ENCODE results near the gene IL32. TPM values are rescaled to one million over a fixed set of nuclear protein-coding genes. Genes with fewer than 3 reads are reported as not detected.

Gene IL32
- total and polyA plus RNA-seq, 9 donors, result 3.8 to 54.9 (median 16.5) TPM

DNA sequence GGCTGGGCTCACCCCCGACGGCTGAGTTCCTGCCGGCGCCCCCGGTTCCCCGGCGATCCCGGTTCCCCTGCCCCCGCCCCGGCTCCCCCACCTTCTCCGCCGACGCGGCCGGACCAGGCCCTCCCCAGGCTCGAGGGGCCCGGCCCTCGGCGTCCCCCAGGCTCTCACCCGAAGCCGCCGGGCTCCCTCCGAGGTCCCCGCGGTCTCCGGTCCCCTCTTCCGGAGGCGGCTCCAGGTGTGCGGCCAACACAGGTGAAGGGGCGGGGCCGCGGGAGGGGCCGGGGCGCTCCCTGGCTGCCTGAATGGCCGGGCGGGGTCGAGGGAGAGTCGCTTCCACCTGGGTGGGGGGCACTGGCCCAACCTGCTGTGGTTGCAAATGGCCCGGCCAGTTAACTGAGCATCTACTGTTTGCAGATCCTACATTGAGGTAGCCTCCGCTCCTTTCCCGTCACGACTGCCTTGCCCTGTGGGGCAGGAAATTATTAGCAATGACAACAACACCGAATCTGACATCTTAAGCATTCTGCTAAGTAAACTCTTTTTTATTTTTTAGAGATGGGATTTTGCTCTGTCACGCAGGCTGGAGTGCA, 28.6 kb upstream of the IL32 start, which contains the start of gene BICDL2:
Gene BICDL2 (minus strand): TSS at position 219 of the 590 bp plus-strand sequence. CDS start 1,448 bp downstream, outside the sequence.
- DNase-seq, result no peak
- TF ChIP-seq EP300 (IDR thresholded peaks at IDR 0.05), result no peak
- no peak for TF ChIP-seq POLR2A (IDR thresholded peaks at IDR 0.05)
- no peak for TF ChIP-seq CTCF (IDR thresholded peaks at IDR 0.05)
- Histone ChIP-seq H3K9me3 (no peaks in the 10 kb centered on the region), H3K27ac (no peak within 1 kb of the TSS), H3K4me3 (peak within 1 kb of the TSS; percentile 23), H3K27me3 (no peaks in the 10 kb centered on the region), H3K36me3 (no peaks in the 10 kb centered on the region), H3K4me1 (ENCODE audit: insufficient read depth) (no peaks in the 10 kb centered on the region)
- 5 to 26% (median 11%) methylated on average over 8 to 44 of the region's 44 CpGs for WGBS, 3 donors
- intact Hi-C loops (cut with DNase I), result loop anchor here in 1 of 4 donors (10.0 kb wide), 1 partner anchor 128 kb away; no protein-coding TSS in a partner anchor

DNA sequence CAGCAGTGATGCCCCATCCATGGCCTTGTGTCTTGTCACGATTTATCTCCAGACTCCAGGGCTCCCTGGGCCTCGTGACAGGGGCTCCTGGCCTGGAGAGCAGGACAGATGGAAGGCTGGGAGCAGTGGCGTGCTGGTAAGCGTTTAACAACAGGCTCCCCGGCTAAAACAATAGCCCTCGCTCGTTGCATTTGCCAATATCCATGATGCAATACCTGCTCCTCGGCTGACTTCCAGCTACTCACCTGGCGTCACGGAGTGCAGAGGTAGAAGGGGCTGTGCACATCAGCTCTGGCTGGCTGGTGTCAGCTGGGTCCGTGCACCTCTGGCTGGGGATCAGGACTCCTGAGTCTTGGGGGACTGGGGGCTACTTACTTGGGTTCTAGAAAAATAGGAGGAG, 27.2 kb upstream of the IL32 start:
- H3K27me3 ChIP-seq, result no peaks in the 10 kb centered on the region
- no peaks in the 10 kb centered on the region for H3K4me1 ChIP-seq (ENCODE audit: insufficient read depth)
- intact Hi-C loops (cut with DNase I), result loop anchor here in 1 of 4 donors (10.0 kb wide), 1 partner anchor 127 kb away; no protein-coding TSS in a partner anchor
- WGBS, 3 donors, result 28 to 39% (median 30%) methylated on average over 11 of the region's 11 CpGs
- no peaks in the 10 kb centered on the region for H3K9me3 ChIP-seq
- no peaks in the 10 kb centered on the region for H3K36me3 ChIP-seq
- TF ChIP-seq POLR2A (IDR thresholded peaks at IDR 0.05) (no peak), EP300 (IDR thresholded peaks at IDR 0.05) (no peak), CTCF (IDR thresholded peaks at IDR 0.05) (no peak)
- no peak for DNase-seq
- H3K4me3 ChIP-seq, result no peak overlapping the region
- H3K27ac ChIP-seq, result no peak overlapping the region

GRCh38 chr16:3038896-3039295, 26.5 kb upstream of the IL32 start:
- Histone ChIP-seq H3K36me3 (no peaks in the 10 kb centered on the region), H3K4me1 (ENCODE audit: insufficient read depth) (no peaks in the 10 kb centered on the region), H3K4me3 (no peak overlapping the region), H3K27ac (no peak overlapping the region), H3K27me3 (no peaks in the 10 kb centered on the region), H3K9me3 (no peaks in the 10 kb centered on the region)
- WGBS, 3 donors, result 74 to 77% (median 76%) methylated on average over 5 of the region's 5 CpGs
- intact Hi-C loops (cut with DNase I), result loop anchor here in 1 of 4 donors (10.0 kb wide), 1 partner anchor 126 kb away; no protein-coding TSS in a partner anchor
- no peak for TF ChIP-seq CTCF (IDR thresholded peaks at IDR 0.05)
- no peak for TF ChIP-seq POLR2A (IDR thresholded peaks at IDR 0.05)
- no peak for TF ChIP-seq EP300 (IDR thresholded peaks at IDR 0.05)
- no peak for DNase-seq

DNA sequence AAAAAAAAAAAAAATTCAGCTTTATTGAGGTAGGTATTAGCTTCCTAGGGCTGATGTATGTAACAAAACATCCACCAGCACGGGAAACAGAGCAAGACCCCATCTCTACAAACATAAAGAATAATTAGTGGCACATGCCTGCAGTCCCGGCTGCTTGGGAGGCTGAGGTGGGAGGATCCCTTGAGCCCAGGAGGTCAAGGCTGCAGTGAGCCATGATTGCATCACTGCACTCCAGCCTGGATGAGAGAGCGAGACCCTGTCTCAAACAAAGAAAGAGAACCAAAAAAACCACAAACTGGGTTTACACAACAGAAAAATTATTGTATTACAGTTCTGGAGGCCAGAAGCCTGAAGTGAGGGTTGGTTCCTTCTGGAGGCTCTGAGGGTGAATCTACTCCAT, 23.1 kb upstream of the IL32 start:
- no peak overlapping the region for H3K27ac ChIP-seq
- peaks cover 5% of the 10 kb centered on the region for H3K4me1 ChIP-seq (ENCODE audit: insufficient read depth)
- TF ChIP-seq EP300 (IDR thresholded peaks at IDR 0.05), result no peak
- no peak for TF ChIP-seq CTCF (IDR thresholded peaks at IDR 0.05)
- TF ChIP-seq POLR2A (IDR thresholded peaks at IDR 0.05), result no peak
- no peaks in the 10 kb centered on the region for H3K36me3 ChIP-seq
- H3K9me3 ChIP-seq, result no peaks in the 10 kb centered on the region
- WGBS, 3 donors, result 30 to 49% (median 36%) methylated on average over 3 of the region's 3 CpGs
- peaks cover 4% of the 10 kb centered on the region for H3K27me3 ChIP-seq
- intact Hi-C loops (cut with DNase I), result no loop called here
- DNase-seq, result no peak
- no peak overlapping the region for H3K4me3 ChIP-seq
